PFSK-1 (cell line): Measurements from ENCODE around the gene AKAP9.

Source experiments
- FOXP2 ChIP-seq: optimal IDR thresholded peaks from 2 replicates; pipeline ENCODE3; 2011; ENCODE audit warnings: borderline replicate concordance, control low read depth, inconsistent platforms; ENCODE audit not compliant: insufficient read depth; ENCODE audit errors: extremely low read length, extremely low read depth
- POLR2AphosphoS5 ChIP-seq: IDR thresholded peaks from 2 replicates; pipeline ENCODE4 v1.6.1; 2012; ENCODE audit warnings: low read depth, mild to moderate bottlenecking, control low read depth, low read length, moderate library complexity
- SIN3A ChIP-seq: IDR thresholded peaks from 2 replicates; pipeline ENCODE4 v1.6.1; 2012; ENCODE audit warnings: mild to moderate bottlenecking, low read length, moderate library complexity, borderline replicate concordance; ENCODE audit not compliant: insufficient read depth
- TAF1 ChIP-seq: IDR thresholded peaks from 2 replicates; pipeline ENCODE4 v1.6.1; 2012; ENCODE audit warnings: low read length, control low read depth, borderline replicate concordance; ENCODE audit not compliant: insufficient read depth
- TF ChIP-seq, protein P1 (sequence below), 2 experiments: IDR thresholded peaks; 2 replicates each; pipeline versions ENCODE4 v1.6.1 to v1.8.0; 2011 to 2012; ENCODE audit warnings: low read depth in 2 of 2, low read length in 2 of 2, control low read depth in 1 of 2, inconsistent platforms in 1 of 2, mild to moderate bottlenecking in 1 of 2, moderate library complexity in 1 of 2; ENCODE audit not compliant: insufficient read depth in 1 of 2

Gene AKAP9

GRCh38 chr7:92006046-92006445 lies 65.4 kb downstream of the AKAP9 start:
- no peak for TF ChIP-seq POLR2AphosphoS5
- no peak for TF ChIP-seq TAF1
- TF ChIP-seq FOXP2, result no peak

- TF ChIP-seq, protein P1, sequence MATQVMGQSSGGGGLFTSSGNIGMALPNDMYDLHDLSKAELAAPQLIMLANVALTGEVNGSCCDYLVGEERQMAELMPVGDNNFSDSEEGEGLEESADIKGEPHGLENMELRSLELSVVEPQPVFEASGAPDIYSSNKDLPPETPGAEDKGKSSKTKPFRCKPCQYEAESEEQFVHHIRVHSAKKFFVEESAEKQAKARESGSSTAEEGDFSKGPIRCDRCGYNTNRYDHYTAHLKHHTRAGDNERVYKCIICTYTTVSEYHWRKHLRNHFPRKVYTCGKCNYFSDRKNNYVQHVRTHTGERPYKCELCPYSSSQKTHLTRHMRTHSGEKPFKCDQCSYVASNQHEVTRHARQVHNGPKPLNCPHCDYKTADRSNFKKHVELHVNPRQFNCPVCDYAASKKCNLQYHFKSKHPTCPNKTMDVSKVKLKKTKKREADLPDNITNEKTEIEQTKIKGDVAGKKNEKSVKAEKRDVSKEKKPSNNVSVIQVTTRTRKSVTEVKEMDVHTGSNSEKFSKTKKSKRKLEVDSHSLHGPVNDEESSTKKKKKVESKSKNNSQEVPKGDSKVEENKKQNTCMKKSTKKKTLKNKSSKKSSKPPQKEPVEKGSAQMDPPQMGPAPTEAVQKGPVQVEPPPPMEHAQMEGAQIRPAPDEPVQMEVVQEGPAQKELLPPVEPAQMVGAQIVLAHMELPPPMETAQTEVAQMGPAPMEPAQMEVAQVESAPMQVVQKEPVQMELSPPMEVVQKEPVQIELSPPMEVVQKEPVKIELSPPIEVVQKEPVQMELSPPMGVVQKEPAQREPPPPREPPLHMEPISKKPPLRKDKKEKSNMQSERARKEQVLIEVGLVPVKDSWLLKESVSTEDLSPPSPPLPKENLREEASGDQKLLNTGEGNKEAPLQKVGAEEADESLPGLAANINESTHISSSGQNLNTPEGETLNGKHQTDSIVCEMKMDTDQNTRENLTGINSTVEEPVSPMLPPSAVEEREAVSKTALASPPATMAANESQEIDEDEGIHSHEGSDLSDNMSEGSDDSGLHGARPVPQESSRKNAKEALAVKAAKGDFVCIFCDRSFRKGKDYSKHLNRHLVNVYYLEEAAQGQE (IDR thresholded peaks at IDR 0.05; ENCODE audit: insufficient read depth in 1 of 2, low read depth in 2 of 2, low read length in 2 of 2), result no peak
- no peak for TF ChIP-seq FOXP2
Measured at GRCh38 chr7:92010215-92010614, 69.6 kb downstream of the AKAP9 start.

DNA sequence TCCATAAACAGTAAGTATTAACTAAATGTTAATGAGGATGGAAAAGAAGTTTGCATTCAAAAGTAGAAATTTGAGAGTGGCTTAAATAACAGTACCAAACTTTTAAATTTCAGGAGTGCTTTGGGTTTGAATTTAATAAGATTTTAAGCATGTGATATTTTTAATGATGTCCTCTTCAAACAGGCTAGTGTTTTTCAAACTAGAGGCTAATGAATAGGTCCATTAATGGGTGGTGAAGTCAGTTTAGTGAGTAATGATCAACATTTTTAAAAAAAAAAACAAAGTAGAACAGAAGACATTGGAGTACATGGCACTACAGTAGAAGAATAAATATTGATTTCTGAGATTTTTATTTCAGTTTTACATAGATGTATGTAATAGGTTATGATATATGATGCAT lies 72.9 kb downstream of the AKAP9 start:
- TF ChIP-seq, protein P1 (IDR thresholded peaks at IDR 0.05; ENCODE audit: insufficient read depth in 1 of 2, low read depth in 2 of 2, low read length in 2 of 2), result no peak
- TF ChIP-seq SIN3A, result no peak
- no peak for TF ChIP-seq FOXP2
- no peak for TF ChIP-seq TAF1
- no peak for TF ChIP-seq POLR2AphosphoS5

DNA sequence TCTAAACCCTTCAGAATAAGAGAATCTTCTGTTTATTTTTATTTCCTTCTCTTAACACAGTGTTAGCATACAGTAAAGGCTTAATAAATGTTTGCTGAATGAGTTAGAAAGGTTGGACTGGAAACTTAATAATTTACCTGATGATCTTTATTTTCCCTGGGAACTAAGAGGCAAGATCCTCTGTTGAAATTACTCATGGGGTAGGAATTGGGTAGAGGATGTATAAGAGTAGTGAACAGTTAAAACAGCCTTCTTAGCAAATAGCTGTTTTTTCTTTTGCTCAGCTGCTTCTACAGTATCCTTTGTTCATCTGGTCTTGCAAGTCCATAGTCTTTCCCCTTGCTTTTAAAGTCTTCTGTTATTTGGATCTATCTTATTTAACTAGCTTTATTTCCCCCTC lies 80.0 kb downstream of the AKAP9 start:
- TF ChIP-seq POLR2AphosphoS5 (no peak), TAF1 (no peak), FOXP2 (no peak)

GRCh38 chr7:92025260-92025659 lies 84.6 kb downstream of the AKAP9 start:
- TF ChIP-seq POLR2AphosphoS5, result no peak
- no peak for TF ChIP-seq FOXP2

DNA sequence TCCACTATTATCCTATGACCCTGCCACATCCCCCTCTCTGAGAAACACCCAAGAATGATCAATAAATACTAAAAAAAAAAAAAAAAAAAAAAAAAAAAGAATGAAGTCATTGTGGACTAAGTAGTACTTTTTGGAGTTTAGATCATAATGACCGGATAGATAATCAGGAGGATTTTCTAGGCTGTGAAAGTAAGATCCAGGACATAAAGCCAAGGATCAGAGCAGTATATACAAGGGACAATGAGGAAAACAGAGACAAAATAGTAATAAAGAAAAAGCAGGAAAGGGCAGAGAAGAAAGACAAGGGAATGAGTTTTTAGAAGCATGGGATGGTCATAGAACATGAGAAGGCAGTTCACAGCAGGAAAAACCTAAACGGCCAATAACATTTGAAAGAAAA lies 87.6 kb downstream of the AKAP9 start:
- TF ChIP-seq, protein P1 (IDR thresholded peaks at IDR 0.05; ENCODE audit: insufficient read depth in 1 of 2, low read depth in 2 of 2, low read length in 2 of 2), result no peak
- TF ChIP-seq POLR2AphosphoS5 (no peak), SIN3A (no peak), FOXP2 (no peak)

DNA sequence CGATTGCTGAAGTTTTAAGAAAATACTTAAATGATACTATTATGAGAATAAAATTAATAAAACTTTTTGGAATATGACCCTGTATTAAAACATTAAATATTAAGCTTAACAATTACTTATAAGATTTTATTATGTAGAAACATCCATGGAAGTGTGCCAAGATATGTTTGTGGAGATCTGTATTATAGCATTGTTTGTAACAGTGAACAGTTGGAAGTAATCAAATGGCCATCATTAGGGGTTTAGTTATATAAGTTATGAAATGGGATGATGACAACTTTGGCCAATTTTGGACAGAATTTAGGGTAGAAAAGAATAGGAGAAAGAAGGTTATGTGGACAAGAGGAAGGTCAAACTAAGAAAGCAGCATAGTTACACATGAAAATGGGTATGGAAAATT lies 88.0 kb downstream of the AKAP9 start:
- TF ChIP-seq TAF1 (no peak), FOXP2 (no peak), POLR2AphosphoS5 (no peak), SIN3A (no peak)
- TF ChIP-seq, protein P1 (IDR thresholded peaks at IDR 0.05; ENCODE audit: insufficient read depth in 1 of 2, low read depth in 2 of 2, low read length in 2 of 2), result no peak
